NCI-H526 (cell line): ENCODE measurements around the gene RXRA.

Experiments used
- DNase-seq, 2 experiments: peaks; one replicate each; lab custom pipeline; 2025; lab: John Stamatoyannopoulos, UW

Gene RXRA

DNA sequence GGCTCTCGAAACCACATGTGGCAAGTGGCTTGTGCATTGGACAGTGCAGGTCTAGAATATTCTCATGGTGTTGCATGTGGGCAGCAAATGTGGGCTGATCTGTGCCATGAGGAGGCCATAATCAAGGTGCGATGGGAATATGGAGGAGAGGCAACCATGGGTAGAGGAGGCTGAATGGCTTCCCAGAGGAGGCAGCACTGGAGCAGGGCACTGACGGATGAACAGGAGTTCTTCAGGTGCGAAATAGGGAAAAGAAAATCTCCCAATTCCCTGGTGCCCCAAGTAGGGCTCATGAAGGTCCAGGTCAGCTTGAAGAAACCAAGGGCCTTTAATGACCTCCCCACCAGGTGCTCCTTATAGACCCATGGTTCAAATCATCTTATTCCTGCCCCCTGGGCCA lies 126.5 kb downstream of the RXRA start:
- no peak for DNase-seq

DNA sequence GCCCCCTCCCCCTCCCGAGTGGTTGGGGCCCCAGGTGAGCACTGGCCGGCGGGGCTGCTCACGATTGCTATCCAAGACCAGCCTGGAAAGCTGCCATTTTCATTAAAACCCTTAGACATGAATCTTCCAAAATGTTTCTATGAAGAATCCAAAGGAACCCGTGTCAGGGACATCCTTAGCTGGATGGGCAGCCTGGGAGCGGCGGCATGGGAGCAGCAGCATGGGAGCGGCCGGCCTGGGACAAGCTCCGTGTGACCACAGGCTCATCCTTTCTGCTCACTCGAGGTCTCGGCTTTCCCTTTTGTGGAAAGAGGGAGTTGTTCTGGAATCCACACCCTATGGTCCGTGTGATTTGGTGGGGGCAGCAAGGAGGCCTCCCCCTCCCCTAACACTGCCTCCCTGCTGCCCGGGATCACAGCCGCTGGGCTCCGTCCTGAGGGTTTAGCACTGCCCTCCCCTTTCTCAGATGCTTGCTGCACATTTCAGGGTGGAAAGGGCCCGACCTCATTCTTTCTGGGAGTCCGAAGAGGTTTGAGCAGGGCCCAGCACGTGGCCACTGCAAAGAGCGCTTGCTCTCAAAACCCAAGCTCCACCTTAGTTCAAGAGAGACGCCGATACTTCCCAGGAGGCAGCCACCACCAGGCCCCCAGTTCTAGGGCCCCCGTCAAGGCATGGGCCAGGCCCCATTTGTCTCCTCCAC lies 127.7 kb downstream of the RXRA start:
- no peak for DNase-seq

DNA sequence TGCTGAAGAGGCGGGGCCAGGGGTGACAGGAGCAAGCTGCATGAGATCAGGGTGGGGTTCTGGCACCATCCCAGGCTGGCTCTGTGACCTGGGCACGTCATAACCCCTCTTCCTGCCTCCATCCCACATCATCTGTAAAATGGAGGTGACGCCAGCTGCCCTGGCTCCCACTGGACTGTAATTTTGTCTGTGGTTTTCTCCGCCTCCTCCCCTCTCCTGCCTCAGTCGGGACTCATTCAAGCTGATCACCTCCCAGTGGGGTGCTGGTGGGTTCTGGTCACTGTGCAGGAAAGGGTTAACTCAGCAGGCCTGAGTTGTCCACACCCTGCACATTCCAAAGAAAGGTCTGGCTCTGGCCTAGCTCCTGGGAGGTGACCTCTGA lies 128.2 kb downstream of the RXRA start:
- DNase-seq = no peak

DNA sequence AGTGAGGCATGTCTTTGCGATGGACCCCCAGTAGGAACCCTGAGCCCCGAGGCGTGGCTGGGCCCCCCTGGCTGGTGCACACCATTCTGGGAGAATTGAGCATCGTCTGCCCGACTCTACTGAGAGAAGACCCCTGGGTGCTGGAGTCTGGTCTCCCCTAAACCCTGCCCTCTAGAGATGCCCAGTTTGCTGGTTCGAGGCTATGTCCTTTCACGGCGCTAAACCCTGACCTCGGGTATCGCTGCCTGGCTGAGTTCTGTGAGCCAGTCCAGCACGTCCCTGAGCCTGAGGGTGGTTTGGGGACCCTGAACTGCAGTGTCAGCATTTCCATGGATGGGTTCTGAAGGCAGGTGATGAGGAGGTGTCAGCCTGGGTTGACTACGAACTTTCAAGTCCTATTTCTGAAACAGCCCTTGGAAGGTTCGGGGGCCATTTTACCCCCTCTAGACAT lies 128.8 kb downstream of the RXRA start:
- no peak for DNase-seq

DNA sequence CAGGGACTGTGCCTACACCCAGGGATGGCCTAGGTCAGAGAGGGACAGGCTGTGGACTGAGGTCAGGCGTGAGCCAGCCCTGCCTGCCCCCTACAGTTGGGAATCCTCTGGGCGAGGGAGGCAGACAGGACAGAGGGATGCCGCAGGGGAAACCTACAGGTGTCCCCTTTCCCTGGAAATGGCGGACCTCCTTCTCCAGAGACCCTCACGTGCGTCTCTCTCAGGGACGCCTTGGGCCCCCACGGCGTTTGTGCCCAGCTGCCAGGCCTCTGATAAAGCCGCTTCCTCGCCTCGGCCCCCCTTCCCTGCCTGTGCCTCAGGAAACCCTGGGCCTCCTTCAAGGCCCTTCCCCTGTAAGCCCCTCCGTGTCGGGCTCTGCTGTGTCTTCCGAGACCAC lies 129.3 kb downstream of the RXRA start:
- DNase-seq = no peak

DNA sequence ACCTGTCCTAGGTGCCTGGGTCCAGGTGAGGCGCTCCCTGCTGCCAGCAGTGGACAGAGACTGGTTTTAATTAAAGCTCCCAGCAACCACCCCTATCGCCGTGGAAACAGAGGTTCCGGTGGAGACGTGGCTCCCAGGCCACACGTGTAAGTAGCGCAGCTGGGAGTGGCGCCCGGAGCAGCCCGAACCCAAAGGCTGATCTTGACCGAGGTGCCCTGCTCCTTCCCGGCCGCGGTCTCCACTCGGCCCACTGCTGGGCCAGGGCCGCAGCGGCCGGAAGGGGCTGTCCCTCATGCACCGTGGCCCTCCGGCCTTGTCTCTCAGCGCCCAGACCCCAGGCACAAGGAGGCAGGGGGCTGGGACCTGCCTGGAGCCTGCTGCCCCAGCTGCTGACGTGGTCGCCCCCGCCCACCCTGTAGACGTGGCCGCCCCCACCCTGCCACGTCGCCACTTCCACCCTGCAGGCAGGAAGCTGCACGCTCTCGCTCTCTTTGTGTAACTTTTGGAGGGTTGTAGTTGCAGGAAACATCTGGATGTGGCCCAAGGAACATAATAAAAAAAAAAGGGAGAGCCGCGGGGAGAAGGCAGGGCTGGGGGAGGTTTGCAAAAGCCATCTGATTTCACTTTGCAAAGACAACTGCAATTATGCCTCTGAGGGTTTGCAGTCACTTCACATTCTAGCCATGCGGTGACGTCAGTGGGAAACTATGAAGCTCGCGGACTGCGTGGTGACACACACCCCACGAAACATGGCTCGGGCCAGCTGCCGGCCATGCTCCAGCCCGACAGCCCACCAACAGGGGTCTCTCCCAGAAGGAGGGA lies 129.9 kb downstream of the RXRA start:
- no peak for DNase-seq

DNA sequence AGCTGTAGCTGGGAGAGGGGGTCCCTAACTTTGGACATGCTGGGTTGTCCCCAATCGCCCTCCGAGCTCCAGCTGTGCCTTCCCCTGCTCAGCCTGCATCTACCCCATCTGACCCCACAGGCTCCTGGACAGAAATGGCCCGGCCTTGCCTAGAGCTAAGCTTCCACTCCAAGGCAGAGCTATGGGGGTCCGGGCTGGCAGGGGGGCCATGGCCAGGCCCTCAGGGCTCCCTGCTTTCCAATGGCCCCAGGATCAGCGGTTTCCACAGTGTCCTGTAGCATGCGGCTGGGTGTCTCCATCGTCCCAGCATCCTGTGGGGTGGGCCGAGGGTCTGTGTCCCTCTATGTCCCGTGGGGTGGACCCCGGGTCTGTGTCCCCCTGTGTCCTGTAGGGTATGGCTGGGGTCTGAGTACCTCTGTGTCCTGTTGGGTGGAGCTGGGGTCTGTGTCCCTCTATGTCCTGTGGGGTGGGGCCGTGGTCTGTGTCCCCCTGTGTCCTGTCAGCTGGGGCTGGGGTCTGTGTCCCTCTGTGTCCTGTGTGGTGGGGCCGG lies 130.6 kb downstream of the RXRA start:
- DNase-seq = no peak

DNA sequence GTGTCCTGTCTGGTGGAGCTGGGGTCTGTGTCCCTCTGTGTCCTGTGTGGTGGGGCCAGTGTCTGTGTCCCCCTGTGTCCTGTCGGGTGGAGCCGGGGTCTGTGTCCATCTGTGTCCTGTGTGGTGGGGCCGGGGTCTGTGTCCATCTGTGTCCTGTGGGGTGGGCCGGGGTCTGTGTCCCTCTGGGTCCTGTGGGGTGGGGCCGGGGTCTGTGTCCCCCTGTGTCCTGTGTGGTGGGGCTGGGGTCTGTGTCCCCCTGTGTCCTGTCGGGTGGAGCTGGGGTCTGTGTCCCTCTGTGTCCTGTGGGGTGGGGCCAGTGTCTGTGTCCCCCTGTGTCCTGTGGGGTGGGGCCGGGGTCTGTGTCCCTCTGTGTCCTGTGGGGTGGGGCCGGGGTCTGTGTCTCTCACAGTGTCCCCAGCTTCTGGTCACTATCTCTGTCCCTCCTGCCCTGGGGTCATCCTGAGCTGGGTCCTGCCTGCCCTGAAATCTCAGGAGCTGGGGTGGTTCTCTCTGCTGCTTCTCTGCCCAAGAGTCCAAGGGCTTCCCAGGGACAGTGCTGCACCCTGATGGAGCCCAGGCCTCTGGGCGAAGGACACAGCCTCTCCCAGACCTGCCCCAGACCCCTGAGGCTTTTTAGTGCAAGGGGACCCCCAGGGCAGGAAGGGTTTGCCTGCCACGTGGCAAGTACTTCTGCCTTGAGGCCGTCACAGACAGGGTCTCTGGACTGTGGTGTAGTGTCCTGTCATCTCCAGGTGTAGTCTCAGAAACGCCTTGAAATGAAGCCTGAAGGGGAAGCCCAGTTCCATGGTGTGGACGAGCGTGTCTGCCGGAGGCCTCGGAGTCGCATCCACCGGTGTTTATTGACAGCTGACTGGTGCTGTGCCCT lies 131.3 kb downstream of the RXRA start:
- DNase-seq = no peak

DNA sequence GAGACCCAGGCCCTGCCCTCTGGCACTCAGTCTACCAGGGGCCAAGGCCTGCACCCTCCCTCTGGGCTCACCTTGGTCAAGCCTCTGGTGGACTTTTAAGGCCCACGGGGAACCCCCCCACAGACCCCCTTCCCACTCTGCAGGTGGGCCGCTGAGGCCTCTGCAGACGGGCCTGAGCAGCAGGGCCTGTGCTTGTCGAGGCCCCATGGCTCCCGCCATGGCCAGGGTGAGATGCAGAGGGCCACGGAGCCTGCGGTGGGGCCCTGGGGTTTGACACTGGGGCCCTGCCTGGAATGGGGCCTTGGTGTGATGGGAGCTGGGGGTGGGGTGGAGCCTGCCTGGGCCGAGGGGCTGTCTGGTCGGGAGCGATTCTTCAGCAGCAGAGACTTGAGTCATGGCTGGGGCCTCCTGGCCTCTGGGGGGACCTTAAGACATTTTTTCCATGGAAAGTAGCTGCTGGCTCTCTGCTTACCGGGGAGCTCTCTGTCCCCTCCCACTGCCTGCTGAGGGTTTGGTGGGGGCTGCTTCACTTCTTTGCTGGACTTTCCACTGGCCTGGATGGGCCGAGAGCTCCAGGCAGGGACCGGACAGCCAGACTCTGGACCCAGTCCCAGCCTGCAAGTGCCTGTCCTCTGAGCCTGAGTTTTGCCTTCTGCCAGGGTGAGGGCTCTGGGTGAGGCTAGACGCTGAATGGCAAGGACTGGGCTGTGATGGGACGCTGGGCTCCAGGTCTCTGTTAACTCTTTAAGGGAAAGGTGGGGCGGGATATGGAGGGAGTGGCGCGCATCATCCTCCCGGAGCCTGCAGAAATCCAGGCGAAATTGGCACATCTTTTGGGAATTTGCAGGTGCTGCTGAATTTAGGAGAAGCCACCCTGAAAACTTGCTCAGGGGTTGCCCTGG lies 132.2 kb downstream of the RXRA start:
- DNase-seq = no peak

DNA sequence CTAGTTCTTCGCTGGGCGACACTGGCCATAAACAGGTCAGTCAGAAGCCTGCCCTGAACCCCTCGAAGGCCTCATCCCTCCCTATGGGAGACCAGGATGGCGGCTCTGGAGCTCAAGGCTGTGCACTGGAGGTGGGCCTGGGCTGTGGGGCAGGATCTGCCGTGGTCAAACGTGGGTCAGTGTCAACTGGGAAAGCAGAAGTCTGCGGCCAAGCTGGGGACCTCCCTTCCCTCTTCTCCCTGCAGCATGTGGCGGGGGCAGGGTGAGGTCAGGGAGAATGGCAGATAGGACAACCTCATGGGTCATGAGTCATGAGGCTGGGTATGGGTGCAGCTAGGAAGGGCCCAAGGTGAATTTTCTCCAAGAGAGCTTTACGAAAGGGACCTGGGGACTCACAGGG lies 132.9 kb downstream of the RXRA start:
- no peak for DNase-seq

DNA sequence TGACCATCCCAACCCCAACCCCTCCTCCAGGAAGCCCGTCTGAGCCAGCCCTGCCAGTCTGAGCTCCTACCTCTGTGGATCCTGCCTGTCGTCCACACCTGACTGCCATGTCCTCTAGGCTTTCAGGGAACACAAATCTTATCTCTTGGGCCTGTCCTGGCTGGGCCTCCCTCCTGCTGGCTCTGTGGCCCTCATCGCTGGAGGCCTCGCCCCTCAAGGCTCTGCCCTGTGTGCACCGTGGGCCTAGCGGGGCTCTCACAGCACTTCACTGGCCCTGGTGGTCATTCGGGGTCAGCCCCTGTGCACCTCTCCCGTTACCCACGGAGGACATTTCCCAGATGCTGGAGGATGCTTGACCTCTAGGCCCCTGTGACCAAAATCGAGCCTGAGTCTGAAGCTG lies 133.3 kb downstream of the RXRA start:
- no peak for DNase-seq

DNA sequence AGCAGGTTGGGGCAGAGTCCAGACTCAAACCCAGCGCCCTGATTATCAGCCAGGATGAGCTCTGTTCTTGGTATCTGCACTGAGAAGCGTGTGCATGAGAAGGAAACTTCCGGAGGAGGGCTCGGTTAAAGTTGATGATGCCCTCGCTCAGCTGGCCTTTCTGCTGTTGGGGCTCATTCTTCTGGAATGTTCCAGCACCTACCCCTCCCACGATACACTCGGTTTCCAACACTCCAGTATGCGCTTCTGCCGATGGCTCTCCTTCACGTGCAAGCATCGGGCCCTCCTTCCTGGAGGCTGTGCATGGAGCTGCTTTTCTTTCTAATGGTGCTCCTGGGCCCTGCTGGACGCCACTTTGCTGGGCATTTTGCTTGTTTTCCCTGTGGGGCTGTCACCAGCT lies 134.0 kb downstream of the RXRA start:
- DNase-seq = no peak

DNA sequence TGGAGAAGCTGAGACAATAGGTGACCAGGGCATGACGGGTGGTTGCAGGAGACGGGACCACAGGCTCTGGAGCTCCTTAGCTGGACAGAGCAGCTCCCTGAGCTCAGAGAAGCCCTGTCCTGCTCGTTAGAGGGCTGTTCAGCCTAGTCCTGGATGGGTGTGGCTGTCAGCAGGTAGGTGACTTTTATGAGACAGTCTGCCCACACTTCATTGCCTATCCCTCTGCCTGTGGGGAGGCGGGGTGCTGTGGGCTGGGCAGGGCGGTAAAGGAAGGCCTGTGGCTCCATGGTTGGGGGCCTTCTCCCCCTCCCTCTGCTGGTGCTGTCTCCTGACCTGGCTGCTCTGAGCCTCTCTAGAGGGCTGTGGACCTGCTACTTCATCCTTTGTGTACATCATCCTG lies 134.6 kb downstream of the RXRA start:
- no peak for DNase-seq

DNA sequence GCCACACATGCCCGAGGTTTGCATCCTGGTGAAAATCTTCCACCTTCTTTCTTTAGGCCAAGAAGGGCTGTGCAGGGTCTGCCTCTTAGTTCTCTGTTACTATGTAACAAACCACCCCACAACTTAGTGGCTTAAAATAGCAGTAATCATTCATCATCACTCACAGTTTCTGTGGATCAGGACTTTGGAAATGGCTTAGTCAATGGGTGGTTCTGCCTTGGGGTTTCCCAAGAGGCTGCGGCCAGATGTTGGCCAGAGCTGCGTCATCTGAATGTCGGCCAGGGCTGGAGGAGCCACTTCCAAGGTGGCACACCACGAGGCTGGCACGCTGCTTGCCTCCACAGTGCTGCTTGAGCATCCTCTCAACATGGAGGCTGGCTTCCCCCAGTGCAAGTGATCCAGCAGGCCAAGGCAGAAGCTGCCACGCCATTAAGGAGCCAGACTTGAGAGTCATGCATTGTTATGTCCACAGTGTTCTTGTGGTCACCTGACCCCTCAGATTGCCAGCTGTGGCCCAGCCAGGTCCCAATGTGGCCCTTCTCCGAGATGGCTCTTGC lies 135.2 kb downstream of the RXRA start:
- no peak for DNase-seq

DNA sequence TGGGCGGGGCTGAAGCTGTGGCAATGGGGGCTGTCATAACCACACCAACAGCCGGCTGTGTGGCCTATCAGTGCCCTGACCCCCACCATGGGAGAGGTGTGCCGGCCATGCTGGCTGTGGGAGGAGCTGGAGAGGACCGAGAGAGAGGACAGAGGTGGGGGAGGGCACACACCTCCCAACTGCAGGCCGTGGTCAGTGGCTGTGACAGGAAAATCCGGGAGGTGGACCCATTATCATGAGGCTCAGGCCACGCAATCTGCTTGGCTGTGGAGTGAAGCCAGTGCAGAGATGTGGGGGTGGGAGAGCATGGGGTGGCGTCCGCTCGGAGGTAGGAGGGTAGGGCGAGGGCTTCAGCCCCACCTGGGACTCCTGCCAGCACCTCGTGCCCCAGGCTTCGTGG lies 136.1 kb downstream of the RXRA start:
- DNase-seq = no peak

DNA sequence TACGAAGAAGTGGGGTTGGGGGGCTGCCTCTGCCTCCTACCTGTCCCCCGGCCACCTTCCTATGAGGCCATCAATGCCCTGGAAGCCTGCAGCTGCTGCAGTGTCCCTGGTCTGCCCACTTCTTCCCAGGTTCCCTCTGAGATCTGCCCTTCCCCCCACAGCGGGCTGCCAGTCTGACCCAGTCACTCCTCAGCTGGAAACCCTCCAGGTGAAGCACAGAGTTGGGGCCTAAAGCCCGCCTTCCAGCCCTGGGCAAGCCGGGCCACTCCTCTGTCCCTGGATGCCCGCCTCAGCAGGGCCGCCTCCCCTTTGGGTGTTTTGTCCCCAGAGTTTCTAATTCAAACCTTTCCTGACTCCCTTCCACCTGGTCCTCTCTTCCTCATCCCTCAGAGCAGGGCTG lies 137.0 kb downstream of the RXRA start:
- no peak for DNase-seq

DNA sequence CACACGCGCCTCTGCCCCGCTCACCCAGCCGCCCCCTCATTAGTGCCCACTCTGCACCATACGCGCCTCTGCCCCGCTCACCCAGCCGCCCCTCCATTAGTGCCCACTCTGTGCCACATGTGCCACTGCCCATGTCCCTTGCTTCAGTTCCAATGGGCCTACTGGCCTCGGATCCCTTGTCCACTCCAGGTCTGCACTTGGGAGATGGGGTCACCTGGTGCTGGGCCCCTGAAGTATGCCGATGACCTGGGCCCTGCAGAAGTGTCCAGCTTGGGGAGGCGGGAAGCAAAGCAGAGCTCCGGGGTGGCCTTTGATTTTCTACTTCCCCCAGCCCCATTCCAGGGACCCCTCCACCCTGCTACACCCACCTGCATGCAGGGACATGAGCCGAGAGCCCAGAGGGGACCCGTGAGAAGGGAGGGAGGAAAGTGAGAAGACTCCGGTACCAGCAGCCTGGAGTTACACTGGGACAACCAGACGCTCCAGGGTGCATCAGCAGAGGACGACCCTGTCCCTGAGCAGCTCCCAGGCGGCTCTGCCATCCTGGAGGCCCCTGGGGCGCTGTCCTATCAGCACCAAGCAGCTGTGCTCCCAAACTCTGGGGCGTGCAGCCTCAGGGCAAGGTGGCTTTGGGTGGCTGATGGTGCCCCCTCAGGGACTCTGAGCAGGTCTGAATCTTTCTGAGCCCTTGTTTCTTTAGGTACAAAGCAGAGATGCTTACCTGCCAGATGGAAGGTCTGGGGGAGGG lies 140.8 kb downstream of the RXRA start:
- DNase-seq = no peak

DNA sequence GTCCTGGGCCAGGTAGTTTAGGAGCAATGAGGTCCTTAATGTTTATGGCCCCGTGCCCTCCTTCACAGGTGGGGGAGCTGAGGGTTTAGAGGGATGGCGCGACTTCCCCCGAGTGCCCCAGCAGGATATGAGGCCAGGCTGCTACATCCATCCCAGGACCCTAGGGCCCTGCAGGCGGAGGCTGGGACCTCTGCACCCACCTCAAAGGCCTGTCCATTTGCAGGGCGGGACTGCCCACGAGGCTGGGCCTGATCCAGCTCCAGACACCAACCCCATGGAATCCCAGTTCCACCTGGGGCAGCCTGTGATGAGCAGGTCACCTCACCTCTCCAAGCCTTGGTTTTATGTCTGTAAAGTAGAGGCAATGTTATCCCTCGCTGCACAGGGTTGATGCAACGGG lies 142.1 kb downstream of the RXRA start:
- no peak for DNase-seq

DNA sequence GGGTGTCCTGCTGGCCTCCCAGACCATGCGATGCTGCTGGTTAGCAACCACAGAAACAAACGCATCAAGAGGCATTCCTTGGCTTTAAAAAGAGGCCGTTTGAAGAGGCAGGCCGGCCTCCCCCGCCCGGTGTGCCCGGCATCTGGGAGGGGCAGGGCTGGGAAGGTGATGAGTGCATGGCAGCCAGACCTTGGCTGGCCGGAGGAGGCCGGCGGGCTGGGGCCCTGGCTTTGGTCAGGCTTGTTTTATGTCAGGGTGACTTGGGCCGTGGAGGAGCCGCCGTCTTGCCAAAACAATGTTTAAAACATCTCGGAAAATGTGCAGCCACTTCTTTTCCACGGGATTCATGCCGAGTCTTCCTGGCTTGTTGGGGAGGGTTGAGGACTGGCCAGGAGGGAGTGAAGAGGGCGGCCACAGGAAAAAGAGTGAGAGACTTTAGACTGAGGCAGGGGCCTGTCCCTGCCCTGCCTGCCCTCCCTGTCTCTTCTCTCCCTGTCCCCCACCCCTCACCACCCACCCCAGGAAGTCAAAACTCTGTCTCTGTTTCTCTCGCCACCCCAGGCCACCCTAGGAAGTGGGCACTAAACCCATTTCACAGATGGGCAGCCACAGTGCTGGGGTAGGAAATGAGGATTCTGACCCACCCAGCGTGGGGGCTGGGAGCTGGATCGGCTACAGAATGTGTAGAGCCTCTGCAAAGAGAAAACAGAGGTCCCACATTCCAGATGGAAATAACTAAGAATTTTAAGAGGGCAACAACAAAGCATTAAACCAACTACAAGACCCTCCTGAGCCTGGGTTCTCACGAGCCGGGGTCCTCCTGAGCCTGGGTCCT lies 143.0 kb downstream of the RXRA start:
- DNase-seq = no peak
